ENCODE measurements around the gene ZMIZ2. TPM values are rescaled to one million over a fixed set of nuclear protein-coding genes. Genes with fewer than 3 reads are reported as not detected.
"Not testable (repeated sequence)": the region's sequence is repeated elsewhere in the genome, so short reads cannot be mapped to it uniquely, and the experiment has no call there.

ZMIZ2 gene
- total RNA-seq, 1 experiment from 2014 or later: 91.3 TPM

DNA sequence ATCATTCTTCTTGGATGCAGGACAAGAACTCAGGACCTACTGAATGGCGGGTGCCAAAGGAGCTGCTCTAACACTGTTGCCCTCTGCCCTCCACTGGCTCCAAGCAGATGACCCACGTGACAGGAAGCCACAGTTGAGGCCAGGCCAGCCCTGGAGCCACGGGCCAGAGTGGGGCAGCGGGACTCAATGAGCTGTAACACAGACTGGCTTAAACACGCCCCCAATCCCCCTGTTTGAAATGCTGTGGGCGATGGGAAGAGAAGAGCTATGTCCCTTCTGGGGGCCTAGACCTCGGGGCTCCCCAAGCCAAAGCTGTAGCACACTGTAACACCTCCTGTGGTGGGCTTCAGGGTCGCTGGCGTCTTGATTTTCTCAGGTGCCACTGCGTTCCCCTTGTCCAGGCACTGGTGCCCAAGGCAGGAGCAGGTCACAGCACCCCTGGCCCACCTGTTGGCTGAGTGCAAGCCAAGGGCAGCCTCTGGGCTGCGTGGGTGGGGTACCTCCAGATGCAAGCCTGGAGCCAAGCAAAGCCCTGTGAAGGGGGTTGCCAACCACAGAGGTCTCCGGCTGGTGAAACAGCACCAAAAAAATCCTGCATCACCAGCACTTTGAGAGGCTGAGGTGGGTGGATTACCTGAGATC lies 18.6 kb upstream of the ZMIZ2 start:
- Histone ChIP-seq H3K9ac (ENCODE audit: low read length) (no peak overlapping the region), H2AFZ (ENCODE audit: low read depth, low read length, poor library complexity, severe bottlenecking) (no peak overlapping the region), H3K9me3 (ENCODE audit: control insufficient read depth in 1 of 2, insufficient read depth in 1 of 2, low read depth in 1 of 2, low read length in 2 of 2) (no peaks in the 10 kb centered on the region), H3K4me3 (replicated peaks in 1 of 2; ENCODE audit: low read depth in 1 of 2, low read length in 2 of 2) (no peak overlapping the region), H3K4me2 (ENCODE audit: low read length) (no peak overlapping the region), H3K27me3 (ENCODE audit: insufficient read depth, low read length) (no peaks in the 10 kb centered on the region), H3K79me2 (ENCODE audit: insufficient read depth, low read length) (no peaks in the 10 kb centered on the region), H4K20me1 (ENCODE audit: insufficient read depth) (no peaks in the 10 kb centered on the region), H3K9me2 (ENCODE audit: insufficient read depth) (no peaks in the 10 kb centered on the region), H3K4me1 (ENCODE audit: control insufficient read depth in 1 of 2, insufficient read depth in 2 of 2, low read length in 2 of 2) (peaks cover 13 to 56% of the 10 kb centered on the region in 2 experiments), H3K36me3 (ENCODE audit: control insufficient read depth in 1 of 2, insufficient read depth in 2 of 2, low read length in 2 of 2) (no peaks in the 10 kb centered on the region), H3K27ac (ENCODE audit: low read depth, low read length) (no peak overlapping the region)
- ChIA-PET CTCF (no interaction called here), RAD21 (ENCODE audit: low non-redundant PET in 1 of 2, low total read pairs in 2 of 2, uncharacterized antibody in 2 of 2, unreplicated experiment in 2 of 2) (no interaction called here), POLR2A (interaction anchor here (0.5 kb wide), 1 partner anchor 41 kb away, joined by 3 read pairs; no protein-coding TSS in a partner anchor)
- intact Hi-C loops (cut with micrococcal nuclease): loop anchor here (5.0 kb wide), 1 partner anchor 93 kb away; no protein-coding TSS in a partner anchor
- no peak for TF ChIP-seq SP1 (IDR thresholded peaks at IDR 0.05; ENCODE audit: low read depth)
- DNase-seq (ENCODE audit: low read depth, low spot score): no peak
- ATAC-seq: no peak; the same call in 1 of the 2 replicates
- no TSS peak for BruUV-seq (replicated peaks)

DNA sequence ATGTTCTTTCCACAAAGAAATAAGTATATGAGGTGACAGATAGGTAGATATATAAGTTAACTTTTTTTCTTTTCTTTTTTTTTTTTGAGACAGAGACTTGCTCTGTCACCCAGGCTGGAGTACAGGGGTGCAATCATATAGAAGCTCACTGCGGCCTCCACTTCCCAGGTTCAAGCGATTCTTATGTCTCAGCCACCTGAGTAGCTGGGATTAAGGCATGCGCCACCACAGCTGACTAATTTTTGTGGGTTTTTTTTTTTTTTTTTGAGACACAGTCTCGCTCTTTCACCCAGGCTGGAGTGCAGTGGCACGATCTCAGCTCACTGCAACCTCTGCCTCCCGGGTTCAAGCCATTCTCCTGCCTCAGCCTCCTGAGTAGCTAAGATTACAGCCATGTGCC lies 15.7 kb upstream of the ZMIZ2 start:
- peak overlapping the region; percentile 93 for H3K27ac ChIP-seq (ENCODE audit: low read depth, low read length)
- H3K27me3 ChIP-seq (ENCODE audit: insufficient read depth, low read length); H3K36me3 ChIP-seq (ENCODE audit: control insufficient read depth in 1 of 2, insufficient read depth in 2 of 2, low read length in 2 of 2); DNase-seq (ENCODE audit: low read depth, low spot score); H3K9me2 ChIP-seq (ENCODE audit: insufficient read depth); ATAC-seq; H3K9me3 ChIP-seq (ENCODE audit: control insufficient read depth in 1 of 2, insufficient read depth in 1 of 2, low read depth in 1 of 2, low read length in 2 of 2); H3K4me3 ChIP-seq (replicated peaks in 1 of 2; ENCODE audit: low read depth in 1 of 2, low read length in 2 of 2); H3K9ac ChIP-seq (ENCODE audit: low read length); BruUV-seq (replicated peaks); H4K20me1 ChIP-seq (ENCODE audit: insufficient read depth); H3K79me2 ChIP-seq (ENCODE audit: insufficient read depth, low read length); H2AFZ ChIP-seq (ENCODE audit: low read depth, low read length, poor library complexity, severe bottlenecking): not testable (repeated sequence)
- CTCF ChIA-PET: interaction anchor here (0.7 kb wide), 1 partner anchor 660 kb away, joined by 3 read pairs; no protein-coding TSS in a partner anchor
- H3K4me1 ChIP-seq (ENCODE audit: control insufficient read depth in 1 of 2, insufficient read depth in 2 of 2, low read length in 2 of 2): peaks cover 22 to 70% of the 10 kb centered on the region in 2 experiments
- RAD21 ChIA-PET (ENCODE audit: low non-redundant PET in 1 of 2, low total read pairs in 2 of 2, uncharacterized antibody in 2 of 2, unreplicated experiment in 2 of 2): interaction anchor here (0.6 to 0.7 kb wide), 3 partner anchors 14 to 403 kb away, joined by 3 to 4 read pairs (median 4); no protein-coding TSS in a partner anchor
- intact Hi-C loops (cut with micrococcal nuclease): loop anchor here (5.0 kb wide), 1 partner anchor 96 kb away; no protein-coding TSS in a partner anchor
- POLR2A ChIA-PET: interaction anchor here (0.6 kb wide), 1 partner anchor 15 kb away, joined by 3 read pairs; no protein-coding TSS in a partner anchor
- H3K4me2 ChIP-seq (ENCODE audit: low read length): peak overlapping the region; percentile 80

All from HCT116 (cell line).